Upper lobe of left lung (tissue), 6 donors: ENCODE measurements around the gene AFF4. TPM values are rescaled to one million over a fixed set of nuclear protein-coding genes. Genes with fewer than 3 reads are reported as not detected.

Experiments used
- ATAC-seq, 2 donors: fragments of 200-7000 bp; cut with Tn5 transposase; one replicate each; pipeline ENCODE4 v1.9.1; 2022; ENCODE audit warnings: mild to moderate bottlenecking in 2 of 2, moderate library complexity in 2 of 2; ENCODE audit not compliant: low FRiP score in 2 of 2
- DNase-seq, 2 donors: peaks; one replicate each; pipeline ENCODE4 v3.0.0-alpha.2; 2019 to 2020
- H3K27ac ChIP-seq, 4 donors: fragments of 200-600 bp; sonication (generic); one replicate each; pipeline ENCODE4 v1.5.1; 2016 to 2019
- H3K27me3 ChIP-seq, 4 donors: fragments of 200-600 bp; sonication (generic); one replicate each; pipeline ENCODE4 v1.5.1; 2017 to 2019
- H3K36me3 ChIP-seq, 4 donors: fragments of 200-600 bp; sonication (generic); one replicate each; pipeline ENCODE4 v1.5.1; 2016 to 2019
- H3K4me1 ChIP-seq, 4 donors: fragments of 200-600 bp; sonication (generic); one replicate each; pipeline ENCODE4 v1.5.1; 2018 to 2019
- H3K4me3 ChIP-seq, 4 donors: fragments of 200-600 bp; sonication (generic); one replicate each; pipeline ENCODE4 v1.5.1; 2017 to 2019; ENCODE audit warnings: mild to moderate bottlenecking in 2 of 4, moderate library complexity in 1 of 4
- H3K9me3 ChIP-seq, 4 donors: fragments of 200-600 bp; sonication (generic); one replicate each; pipeline ENCODE4 v1.5.1; 2018 to 2019
- EP300 ChIP-seq, 4 donors: sonication (generic); formaldehyde crosslinking; IDR thresholded peaks; one replicate each; pipeline ENCODE4 v1.5.1; 2017; ENCODE audit warnings: antibody characterized with exemption in 4 of 4, control low read depth in 2 of 4
- POLR2A ChIP-seq, 4 donors: fragments of 450-650 bp; IDR thresholded peaks; one replicate each; pipeline ENCODE4 v1.5.1; 2016 to 2017; ENCODE audit warnings: antibody characterized with exemption in 4 of 4, mild to moderate bottlenecking in 2 of 4
- POLR2AphosphoS5 ChIP-seq, 2 donors: sonication (generic); formaldehyde crosslinking; IDR thresholded peaks; one replicate each; pipeline ENCODE4 v1.5.1; 2017; ENCODE audit warnings: antibody characterized with exemption in 2 of 2
- WGBS, 2 donors: methylation state at CpG; one replicate each; pipeline ENCODE4 v1.1.5; 2017 to 2018; 5-methylcytosine and 5-hydroxymethylcytosine counted together
- total RNA-seq, 6 donors: library from RNA; depleted of rRNA in 4 of 6; stranded (reverse); fragments of >200 nt in 4 of 6; gene quantifications; one replicate each; pipeline versions ENCODE4 v1.1.0 to v1.2.1, GENCODE V29; 2016 to 2021
- TF ChIP-seq, protein P1 (sequence below), 6 experiments: fragments of 450-650 bp in 4 of 6; fragments of 200-600 bp in 2 of 6; sonication (generic) in 2 of 6; IDR thresholded peaks; one replicate each; pipeline ENCODE4 v1.5.1; 2016 to 2019; ENCODE audit warnings: antibody characterized with exemption in 6 of 6
- donor health status: DM: no; HTN: no; CAD: no; lungs with moderate emphysema.
- donor health status: DM: no; HTN: yes; CAD: no; lungs with severe emphysema.

The AFF4 gene
- total RNA-seq, 6 donors from 2014 or later = 60.8 to 94.5 (median 72.8) TPM

DNA sequence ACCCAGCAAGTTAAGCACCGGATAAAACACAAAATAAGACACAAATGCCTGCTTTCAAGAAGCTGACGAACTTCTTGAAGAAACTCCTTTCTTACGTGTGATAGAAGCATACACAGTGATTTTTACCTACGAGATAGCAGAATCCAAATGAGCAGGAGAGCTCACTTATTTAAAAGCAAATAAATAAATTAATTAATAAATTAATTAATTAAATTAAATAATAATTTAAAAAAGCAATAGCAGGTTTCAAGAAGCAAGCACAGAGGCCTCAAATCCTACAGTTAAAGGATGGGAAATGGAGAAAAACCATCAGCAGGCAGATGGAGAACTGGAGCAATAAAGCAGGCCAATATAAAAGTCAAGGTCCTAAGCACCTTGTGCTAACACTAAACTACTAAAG is 72.6 kb downstream of the AFF4 start:
- ATAC-seq (no peak), DNase-seq (no peak)
- TF ChIP-seq POLR2AphosphoS5 (IDR thresholded peaks at IDR 0.05) (no peak), EP300 (IDR thresholded peaks at IDR 0.05) (no peak), POLR2A (IDR thresholded peaks at IDR 0.05) (no peak)
- TF ChIP-seq, protein P1, sequence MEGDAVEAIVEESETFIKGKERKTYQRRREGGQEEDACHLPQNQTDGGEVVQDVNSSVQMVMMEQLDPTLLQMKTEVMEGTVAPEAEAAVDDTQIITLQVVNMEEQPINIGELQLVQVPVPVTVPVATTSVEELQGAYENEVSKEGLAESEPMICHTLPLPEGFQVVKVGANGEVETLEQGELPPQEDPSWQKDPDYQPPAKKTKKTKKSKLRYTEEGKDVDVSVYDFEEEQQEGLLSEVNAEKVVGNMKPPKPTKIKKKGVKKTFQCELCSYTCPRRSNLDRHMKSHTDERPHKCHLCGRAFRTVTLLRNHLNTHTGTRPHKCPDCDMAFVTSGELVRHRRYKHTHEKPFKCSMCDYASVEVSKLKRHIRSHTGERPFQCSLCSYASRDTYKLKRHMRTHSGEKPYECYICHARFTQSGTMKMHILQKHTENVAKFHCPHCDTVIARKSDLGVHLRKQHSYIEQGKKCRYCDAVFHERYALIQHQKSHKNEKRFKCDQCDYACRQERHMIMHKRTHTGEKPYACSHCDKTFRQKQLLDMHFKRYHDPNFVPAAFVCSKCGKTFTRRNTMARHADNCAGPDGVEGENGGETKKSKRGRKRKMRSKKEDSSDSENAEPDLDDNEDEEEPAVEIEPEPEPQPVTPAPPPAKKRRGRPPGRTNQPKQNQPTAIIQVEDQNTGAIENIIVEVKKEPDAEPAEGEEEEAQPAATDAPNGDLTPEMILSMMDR (IDR thresholded peaks at IDR 0.05) = no peak
- Histone ChIP-seq H3K27me3 (no peaks in the 10 kb centered on the region), H3K4me3 (no peak overlapping the region), H3K4me1 (peaks cover 0 to 4% (median 0%) of the 10 kb centered on the region in 4 donors), H3K36me3 (peaks cover 39 to 99% (median 59%) of the 10 kb centered on the region in 4 donors), H3K27ac (no peak overlapping the region), H3K9me3 (no peaks in the 10 kb centered on the region)
- WGBS, 2 donors = 97 to 98% methylated on average over 4 of the region's 4 CpGs

DNA sequence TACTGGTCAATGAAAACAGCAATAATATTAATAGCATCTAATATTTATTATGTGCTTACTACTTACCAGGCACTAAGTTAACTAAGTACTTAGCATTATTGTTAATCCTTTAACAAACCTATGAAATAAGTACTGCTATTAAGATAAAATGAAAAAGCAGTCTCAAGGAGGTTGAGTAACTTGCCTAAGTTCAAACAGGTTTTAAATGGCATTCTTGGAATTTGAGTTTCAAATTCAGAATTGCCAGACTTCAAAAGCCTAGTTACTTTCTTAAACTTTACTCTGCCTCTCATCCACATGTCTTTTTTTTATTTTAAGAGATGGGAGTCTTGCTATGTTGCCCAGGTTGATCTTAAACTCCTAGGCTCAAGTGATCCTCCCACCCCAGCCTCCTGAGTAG is 73.9 kb downstream of the AFF4 start:
- H3K9me3 ChIP-seq = no peaks in the 10 kb centered on the region
- no peak overlapping the region for H3K27ac ChIP-seq
- H3K27me3 ChIP-seq = no peaks in the 10 kb centered on the region
- peaks cover 0 to 4% (median 0%) of the 10 kb centered on the region in 4 donors for H3K4me1 ChIP-seq
- no peak overlapping the region for H3K4me3 ChIP-seq
- H3K36me3 ChIP-seq = peaks cover 46 to 99% (median 56%) of the 10 kb centered on the region in 4 donors
- DNase-seq (no peak), ATAC-seq (no peak)
- TF ChIP-seq, protein P1 (IDR thresholded peaks at IDR 0.05) = no peak
- TF ChIP-seq POLR2AphosphoS5 (IDR thresholded peaks at IDR 0.05) (no peak), POLR2A (IDR thresholded peaks at IDR 0.05) (no peak), EP300 (IDR thresholded peaks at IDR 0.05) (no peak)

DNA sequence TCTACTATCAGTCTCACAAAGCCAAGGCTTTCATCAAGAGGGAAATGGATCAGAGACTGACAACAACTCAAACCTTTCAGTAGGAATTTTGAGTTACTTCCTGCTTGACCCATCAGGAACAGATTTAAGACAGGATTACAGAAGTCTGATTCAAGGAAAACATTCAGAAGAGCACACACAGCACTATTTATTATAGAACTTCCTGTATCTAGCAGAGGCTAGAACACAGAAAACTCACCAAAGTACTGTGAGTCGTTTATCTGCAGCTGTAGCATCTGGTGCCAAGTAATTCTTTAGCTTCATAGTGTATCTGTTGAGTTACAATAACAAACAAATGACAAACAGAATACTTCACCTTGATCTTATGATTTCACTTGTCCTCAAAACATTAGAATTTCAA is 76.2 kb downstream of the AFF4 start:
- DNase-seq (no peak), ATAC-seq (no peak)
- WGBS, 2 donors = 36 to 67% methylated on average over 1 of the region's 1 CpG
- H3K27me3 ChIP-seq = no peaks in the 10 kb centered on the region
- no peaks in the 10 kb centered on the region for H3K9me3 ChIP-seq
- peak overlapping the region in 1 of 4 donors; percentile 20 for H3K27ac ChIP-seq
- H3K36me3 ChIP-seq = peaks cover 43 to 96% (median 50%) of the 10 kb centered on the region in 4 donors
- peaks cover 0 to 4% (median 0%) of the 10 kb centered on the region in 4 donors for H3K4me1 ChIP-seq
- no peak overlapping the region for H3K4me3 ChIP-seq
- TF ChIP-seq, protein P1 (IDR thresholded peaks at IDR 0.05) = no peak
- TF ChIP-seq EP300 (IDR thresholded peaks at IDR 0.05) (no peak), POLR2A (IDR thresholded peaks at IDR 0.05) (no peak), POLR2AphosphoS5 (IDR thresholded peaks at IDR 0.05) (no peak)

DNA sequence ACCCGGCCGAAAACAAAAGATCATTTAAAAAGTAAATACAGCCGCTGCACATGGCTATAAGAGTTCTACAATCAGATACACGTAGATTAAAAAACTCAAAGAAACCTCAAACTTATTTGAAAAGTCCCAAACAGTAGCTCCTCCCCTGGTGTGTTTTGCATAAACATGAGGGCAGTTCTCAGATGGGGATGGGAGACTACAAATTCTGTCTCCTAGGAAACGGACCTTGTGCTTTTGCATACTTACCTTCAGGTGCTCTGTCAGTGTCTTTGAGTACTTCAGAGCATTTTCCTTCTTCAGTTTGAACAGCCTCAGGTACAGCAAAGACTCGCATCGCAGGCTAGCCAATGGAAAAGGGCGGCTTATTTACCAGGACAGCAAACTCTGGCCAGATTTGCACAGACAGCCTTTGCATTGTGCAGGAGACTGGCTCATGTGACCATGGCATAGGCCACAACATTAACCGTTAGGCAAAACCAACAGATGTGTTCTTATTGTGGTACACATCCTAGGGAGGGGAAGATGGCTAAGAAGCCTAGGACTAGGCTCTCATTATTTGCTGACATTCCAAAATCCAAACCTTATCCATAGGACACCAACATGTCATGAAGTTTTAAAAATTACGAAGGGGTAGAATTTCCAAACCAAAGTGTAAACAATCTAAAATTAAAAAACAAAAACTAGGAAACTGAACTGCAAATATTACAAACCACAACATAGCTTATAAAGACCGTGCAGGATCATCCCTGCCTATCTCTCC is 77.2 kb downstream of the AFF4 start:
- H3K27me3 ChIP-seq = no peaks in the 10 kb centered on the region
- H3K4me3 ChIP-seq = no peak overlapping the region
- TF ChIP-seq POLR2A (IDR thresholded peaks at IDR 0.05) = no peak
- no peak for TF ChIP-seq POLR2AphosphoS5 (IDR thresholded peaks at IDR 0.05)
- TF ChIP-seq, protein P1 (IDR thresholded peaks at IDR 0.05) = no peak
- TF ChIP-seq EP300 (IDR thresholded peaks at IDR 0.05) = no peak
- ATAC-seq (no peak), DNase-seq (no peak)
- H3K4me1 ChIP-seq = peaks cover 0 to 4% (median 0%) of the 10 kb centered on the region in 4 donors
- no peaks in the 10 kb centered on the region for H3K9me3 ChIP-seq
- no peak overlapping the region for H3K27ac ChIP-seq
- WGBS, 2 donors = 91 to 93% methylated on average over 11 of the region's 11 CpGs
- peaks cover 38 to 96% (median 54%) of the 10 kb centered on the region in 4 donors for H3K36me3 ChIP-seq

DNA sequence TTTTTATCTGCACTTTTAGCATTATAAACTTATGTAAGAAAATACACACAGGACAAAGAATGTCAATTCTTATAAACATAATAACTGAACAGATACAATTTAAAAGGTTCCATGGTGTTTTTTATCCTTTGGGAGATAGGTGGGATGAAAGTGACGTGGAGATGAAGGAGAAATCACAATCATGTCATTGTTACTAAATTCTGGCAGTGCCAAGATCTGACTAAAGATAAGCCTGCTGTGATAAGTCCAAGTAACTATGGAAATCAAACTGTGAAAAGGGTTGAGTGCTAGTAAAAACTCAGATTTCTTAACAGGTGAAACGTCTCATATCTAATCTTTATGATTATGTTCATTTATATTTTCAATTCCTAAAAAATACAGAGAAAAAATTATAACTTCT is 78.9 kb downstream of the AFF4 start:
- Histone ChIP-seq H3K4me1 (peaks cover 0 to 4% (median 0%) of the 10 kb centered on the region in 4 donors), H3K27me3 (no peaks in the 10 kb centered on the region), H3K36me3 (peaks cover 41 to 98% (median 70%) of the 10 kb centered on the region in 4 donors), H3K4me3 (no peak overlapping the region), H3K9me3 (no peaks in the 10 kb centered on the region), H3K27ac (no peak overlapping the region)
- no peak for ATAC-seq
- TF ChIP-seq POLR2A (IDR thresholded peaks at IDR 0.05) = no peak
- TF ChIP-seq POLR2AphosphoS5 (IDR thresholded peaks at IDR 0.05) = no peak
- TF ChIP-seq EP300 (IDR thresholded peaks at IDR 0.05) = no peak
- TF ChIP-seq, protein P1 (IDR thresholded peaks at IDR 0.05) = no peak
- DNase-seq = no peak
- 86 to 88% methylated on average over 2 of the region's 2 CpGs for WGBS, 2 donors
